ENCODE data around the gene MAP1S.

DNA sequence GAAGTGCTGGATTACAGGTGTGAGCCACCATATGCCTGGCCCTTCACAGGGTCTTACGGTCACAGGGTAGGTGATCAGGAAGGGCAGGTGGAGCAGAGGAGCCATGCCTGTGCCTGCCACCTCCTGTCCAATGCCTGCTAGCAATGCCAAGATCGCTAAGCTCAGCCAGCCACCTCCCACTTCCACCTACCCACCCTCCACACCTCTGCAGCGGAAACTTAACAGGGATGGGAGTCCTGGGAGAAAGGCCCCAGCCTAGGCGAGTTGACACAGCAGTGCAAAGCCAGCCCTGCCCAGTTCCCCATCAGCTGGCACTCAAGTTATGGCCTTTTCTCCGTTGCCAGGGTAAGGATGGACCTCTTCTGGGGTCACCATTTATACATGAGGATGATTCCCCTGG lies 16.1 kb downstream of the MAP1S start:
- TF ChIP-seq, protein P1, sequence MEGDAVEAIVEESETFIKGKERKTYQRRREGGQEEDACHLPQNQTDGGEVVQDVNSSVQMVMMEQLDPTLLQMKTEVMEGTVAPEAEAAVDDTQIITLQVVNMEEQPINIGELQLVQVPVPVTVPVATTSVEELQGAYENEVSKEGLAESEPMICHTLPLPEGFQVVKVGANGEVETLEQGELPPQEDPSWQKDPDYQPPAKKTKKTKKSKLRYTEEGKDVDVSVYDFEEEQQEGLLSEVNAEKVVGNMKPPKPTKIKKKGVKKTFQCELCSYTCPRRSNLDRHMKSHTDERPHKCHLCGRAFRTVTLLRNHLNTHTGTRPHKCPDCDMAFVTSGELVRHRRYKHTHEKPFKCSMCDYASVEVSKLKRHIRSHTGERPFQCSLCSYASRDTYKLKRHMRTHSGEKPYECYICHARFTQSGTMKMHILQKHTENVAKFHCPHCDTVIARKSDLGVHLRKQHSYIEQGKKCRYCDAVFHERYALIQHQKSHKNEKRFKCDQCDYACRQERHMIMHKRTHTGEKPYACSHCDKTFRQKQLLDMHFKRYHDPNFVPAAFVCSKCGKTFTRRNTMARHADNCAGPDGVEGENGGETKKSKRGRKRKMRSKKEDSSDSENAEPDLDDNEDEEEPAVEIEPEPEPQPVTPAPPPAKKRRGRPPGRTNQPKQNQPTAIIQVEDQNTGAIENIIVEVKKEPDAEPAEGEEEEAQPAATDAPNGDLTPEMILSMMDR (IDR thresholded peaks at IDR 0.05; ENCODE audit: low read depth, low read length, poor library complexity, severe bottlenecking) = no peak
- no peak for TF ChIP-seq EZH2phosphoT487 (IDR thresholded peaks at IDR 0.05; ENCODE audit: borderline replicate concordance, low read length)

Measured in DOHH2 (cell line).